ENCODE results near the gene KIF21B.

GRCh38 chr1:200985481-200985880, 38.0 kb downstream of the KIF21B start:
- TF ChIP-seq CTCF (IDR thresholded peaks at IDR 0.05; ENCODE audit: poor library complexity) (no peak), EZH2 (IDR thresholded peaks at IDR 0.05; ENCODE audit: borderline replicate concordance) (no peak), EZH2phosphoT487 (IDR thresholded peaks at IDR 0.05; ENCODE audit: low read depth, severe bottlenecking, unreplicated experiment) (no peak)
